GM12892 (cell line): ENCODE results near the gene MAP4.

Experiments used
- DNase-seq: peaks from one replicate; pipeline ENCODE4 v3.0.0; 2011; ENCODE audit not compliant: insufficient read length
- FAIRE-seq: peaks from 2 replicates; lab custom pipeline; 2011; peaks lifted over from hg19 to GRCh38; lab: Jason Lieb, UNC
- POLR2A ChIP-seq: IDR thresholded peaks from 2 replicates; pipeline ENCODE4 v1.6.1; 2011; ENCODE audit warnings: low read depth, low read length, control low read depth
- POLR2AphosphoS5 ChIP-seq: IDR thresholded peaks from 2 replicates; pipeline ENCODE4 v1.6.1; 2011; ENCODE audit warnings: low read depth, low read length, control low read depth
- TAF1 ChIP-seq: IDR thresholded peaks from 2 replicates; pipeline ENCODE4 v1.6.1; 2011; ENCODE audit warnings: low read depth, mild to moderate bottlenecking, control low read depth, low read length, borderline replicate concordance

The MAP4 gene

DNA sequence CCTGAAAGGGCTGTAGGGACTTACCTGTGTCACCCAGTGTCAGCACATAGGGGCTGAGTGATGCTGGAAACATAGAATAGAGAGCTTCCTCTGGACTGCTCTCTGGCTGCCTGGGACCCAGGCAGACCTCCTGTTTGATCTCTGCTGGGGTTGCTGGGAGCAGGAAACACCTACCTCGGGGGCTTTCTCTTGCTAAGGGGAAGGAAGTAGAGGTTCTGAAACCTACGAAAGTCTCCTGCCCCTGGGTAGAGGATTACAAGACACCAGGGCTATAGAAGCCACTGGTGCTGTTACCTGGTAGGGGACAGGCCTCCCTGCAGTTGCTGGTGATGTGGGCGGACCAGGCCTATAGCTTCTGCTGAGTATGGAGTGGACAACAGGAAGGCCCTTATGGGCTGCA is 131.6 kb downstream of the MAP4 start:
- FAIRE-seq (no peak), DNase-seq (peak; percentile 25)
- TF ChIP-seq POLR2A (no peak), POLR2AphosphoS5 (no peak), TAF1 (no peak)

GRCh38 chr3:47882338-47882737 is 133.9 kb downstream of the MAP4 start:
- no peak for DNase-seq
- FAIRE-seq = no peak
- TF ChIP-seq POLR2A = no peak
- no peak for TF ChIP-seq POLR2AphosphoS5
- TF ChIP-seq TAF1 = no peak

GRCh38 chr3:47877719-47878118 is 138.5 kb downstream of the MAP4 start:
- DNase-seq = no peak
- no peak for FAIRE-seq
- TF ChIP-seq TAF1 = no peak
- no peak for TF ChIP-seq POLR2AphosphoS5
- TF ChIP-seq POLR2A = no peak

GRCh38 chr3:47877290-47877689 is 138.9 kb downstream of the MAP4 start:
- TF ChIP-seq TAF1 (no peak), POLR2A (no peak), POLR2AphosphoS5 (no peak)
- FAIRE-seq = no peak
- DNase-seq = no peak

DNA sequence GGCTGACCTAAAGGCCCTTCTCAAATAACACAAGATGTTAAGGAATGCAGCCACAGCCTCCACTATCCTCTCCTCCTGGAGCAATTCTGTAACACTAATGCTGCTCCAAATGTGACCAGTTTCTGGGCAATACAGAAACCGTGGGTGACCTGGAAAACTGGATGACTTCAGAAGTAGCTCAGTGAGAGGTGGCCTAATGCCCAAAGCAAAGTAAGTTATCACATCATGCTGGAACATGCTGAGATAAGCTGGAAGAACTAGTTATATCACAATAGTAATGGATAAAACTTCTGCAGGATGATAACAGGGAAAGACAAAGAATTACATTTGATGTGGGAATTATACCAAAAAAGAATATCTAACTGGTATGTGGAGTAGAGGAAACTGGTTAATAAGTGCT is 141.3 kb downstream of the MAP4 start:
- DNase-seq (no peak), FAIRE-seq (no peak)
- TF ChIP-seq TAF1 (no peak), POLR2A (no peak), POLR2AphosphoS5 (no peak)

- DNase-seq = no peak
- no peak for TF ChIP-seq TAF1
- TF ChIP-seq POLR2AphosphoS5 = no peak
- TF ChIP-seq POLR2A = no peak
- FAIRE-seq = no peak
Measured at GRCh38 chr3:47874438-47874837, 141.8 kb downstream of the MAP4 start.

- TF ChIP-seq POLR2A (no peak), POLR2AphosphoS5 (no peak), TAF1 (no peak)
- DNase-seq (no peak), FAIRE-seq (no peak)
Measured at GRCh38 chr3:47872916-47873315, 143.3 kb downstream of the MAP4 start.

GRCh38 chr3:47871389-47871788 is 144.8 kb downstream of the MAP4 start:
- no peak for FAIRE-seq
- TF ChIP-seq POLR2AphosphoS5 (no peak), TAF1 (no peak), POLR2A (no peak)
- DNase-seq = no peak

GRCh38 chr3:47870702-47871260 is 145.4 kb downstream of the MAP4 start:
- DNase-seq = no peak
- no peak for FAIRE-seq
- TF ChIP-seq POLR2AphosphoS5 (no peak), POLR2A (no peak), TAF1 (no peak)

GRCh38 chr3:47870156-47870555 is 146.1 kb downstream of the MAP4 start:
- no peak for FAIRE-seq
- TF ChIP-seq POLR2AphosphoS5 = no peak
- TF ChIP-seq TAF1 = no peak
- no peak for TF ChIP-seq POLR2A
- DNase-seq = no peak

DNA sequence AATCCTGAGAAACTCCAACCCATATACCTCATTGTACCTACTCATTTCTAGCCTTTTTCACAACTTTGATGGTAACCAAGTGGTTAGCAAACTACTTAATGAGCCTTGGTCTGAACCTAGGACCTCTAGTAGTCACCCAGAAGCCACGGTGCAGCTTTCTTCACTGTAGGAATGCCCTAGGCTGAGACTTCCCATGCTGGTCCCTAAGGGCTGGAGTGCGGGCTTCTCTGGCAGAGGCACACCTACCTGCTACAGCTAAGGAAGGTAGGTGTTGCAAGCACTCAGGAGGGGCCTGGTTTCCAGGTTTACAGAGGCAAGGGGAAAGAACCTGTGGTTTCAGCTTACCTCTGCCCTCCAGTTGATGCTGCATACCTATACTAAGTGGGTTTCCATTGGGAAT is 147.9 kb downstream of the MAP4 start:
- FAIRE-seq = no peak
- DNase-seq = no peak
- TF ChIP-seq TAF1 (no peak), POLR2A (no peak), POLR2AphosphoS5 (no peak)

DNA sequence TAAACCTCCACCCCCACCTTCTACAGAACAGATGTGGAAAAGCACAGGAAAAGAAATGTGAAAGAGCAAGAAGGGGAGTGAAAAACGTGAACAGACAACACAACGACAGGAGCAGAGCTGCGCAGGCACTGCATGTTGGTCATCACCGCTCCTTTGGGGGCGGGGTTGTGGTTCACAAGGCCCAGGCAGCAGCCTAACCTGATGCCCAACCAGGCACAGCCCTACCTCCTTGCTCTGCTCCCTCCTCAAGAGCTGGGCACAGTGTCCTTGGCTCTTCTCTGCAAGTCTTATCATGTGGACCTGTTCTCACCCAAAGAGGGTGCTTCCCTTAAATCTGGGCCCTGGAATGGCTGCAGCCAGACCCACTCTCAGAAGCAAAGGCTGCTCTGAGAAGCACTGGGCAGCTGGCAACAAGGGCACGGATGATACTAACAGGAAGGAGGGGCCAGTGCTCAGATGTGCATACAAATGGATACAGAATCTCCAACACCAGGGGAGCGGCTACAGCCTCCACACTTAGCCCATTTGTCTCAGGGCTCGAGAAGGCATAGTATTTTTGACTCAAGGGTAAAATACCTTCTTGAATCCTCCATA is 148.7 kb downstream of the MAP4 start:
- DNase-seq = no peak
- no peak for FAIRE-seq
- TF ChIP-seq POLR2A = no peak
- TF ChIP-seq POLR2AphosphoS5 = no peak
- no peak for TF ChIP-seq TAF1
